Stimulated activated CD4-positive, alpha-beta T cell treated with anti-CD3 and anti-CD28 coated beads, Interleukin-15, amount 100 ng/mL, for 24 hours (primary cell): Measurements from ENCODE around the gene IGLL5.

Source experiments
- DNase-seq: peaks from one replicate; pipeline ENCODE4 v3.0.0-alpha.2; 2020

Gene IGLL5

DNA sequence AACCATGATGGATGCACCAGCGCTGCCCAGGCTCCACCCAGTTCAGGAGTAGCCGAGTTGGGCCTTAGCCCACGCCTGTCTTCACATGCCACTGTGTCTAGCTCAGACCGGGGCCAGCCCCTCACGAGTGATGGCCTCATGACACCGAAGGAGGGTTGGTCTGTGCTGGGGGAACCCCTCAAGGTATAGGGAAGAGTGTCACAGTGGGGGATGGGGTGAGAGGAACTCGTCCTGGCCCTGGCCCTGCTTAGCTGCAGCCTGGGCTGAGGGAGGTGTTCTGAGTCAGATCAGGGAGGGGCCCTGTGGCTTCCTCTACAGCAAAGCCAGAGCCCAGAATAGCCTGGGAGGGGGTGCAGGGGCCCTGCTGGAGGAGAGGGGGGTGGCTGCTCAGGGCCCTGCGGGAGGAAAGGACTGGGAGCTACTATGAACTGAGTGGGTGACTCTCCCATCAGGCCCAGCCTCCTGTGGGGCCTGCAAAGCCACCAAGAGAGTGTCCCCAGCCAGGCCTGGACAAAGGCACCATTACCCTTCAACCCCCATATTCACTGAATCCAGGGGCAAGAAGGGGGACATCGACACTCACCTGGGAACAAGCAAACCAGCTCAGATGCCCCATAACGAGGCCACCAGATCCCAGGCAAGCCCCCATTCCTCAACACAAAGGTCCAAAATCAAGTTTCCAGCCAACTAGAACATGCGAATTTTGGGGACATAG is 41.2 kb downstream of the IGLL5 start:
- DNase-seq = peak; percentile 60

GRCh38 chr22:22929381-22930221 is 42.0 kb downstream of the IGLL5 start:
- no peak for DNase-seq

- DNase-seq = no peak
Observed at GRCh38 chr22:22930222-22930497, 42.5 kb downstream of the IGLL5 start.

GRCh38 chr22:22930571-22931556 is 43.2 kb downstream of the IGLL5 start:
- no peak for DNase-seq

GRCh38 chr22:22931557-22932270 is 44.1 kb downstream of the IGLL5 start:
- no peak for DNase-seq

DNA sequence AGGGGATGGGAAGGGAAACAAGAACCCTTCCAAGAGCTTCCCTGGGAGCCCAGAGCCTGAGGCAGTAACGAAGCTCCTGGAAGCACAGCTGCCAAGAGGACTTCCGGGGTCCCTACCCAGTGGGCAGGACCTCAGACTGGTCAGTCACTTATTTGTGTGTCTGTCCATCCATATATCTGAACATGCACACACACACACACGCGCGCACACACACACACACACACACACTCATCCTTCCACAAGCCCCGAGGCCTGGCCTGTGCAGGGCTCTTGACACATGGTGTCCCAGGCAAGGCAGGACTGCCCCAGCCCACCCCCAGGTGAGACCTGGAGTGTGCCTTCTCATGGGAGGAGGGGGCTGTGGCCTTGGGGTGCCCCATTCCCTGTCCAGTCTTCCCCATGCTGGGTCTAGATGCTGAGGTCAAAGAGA is 44.9 kb downstream of the IGLL5 start:
- no peak for DNase-seq

- no peak for DNase-seq
Observed at GRCh38 chr22:22933100-22933806, 45.6 kb downstream of the IGLL5 start.

DNA sequence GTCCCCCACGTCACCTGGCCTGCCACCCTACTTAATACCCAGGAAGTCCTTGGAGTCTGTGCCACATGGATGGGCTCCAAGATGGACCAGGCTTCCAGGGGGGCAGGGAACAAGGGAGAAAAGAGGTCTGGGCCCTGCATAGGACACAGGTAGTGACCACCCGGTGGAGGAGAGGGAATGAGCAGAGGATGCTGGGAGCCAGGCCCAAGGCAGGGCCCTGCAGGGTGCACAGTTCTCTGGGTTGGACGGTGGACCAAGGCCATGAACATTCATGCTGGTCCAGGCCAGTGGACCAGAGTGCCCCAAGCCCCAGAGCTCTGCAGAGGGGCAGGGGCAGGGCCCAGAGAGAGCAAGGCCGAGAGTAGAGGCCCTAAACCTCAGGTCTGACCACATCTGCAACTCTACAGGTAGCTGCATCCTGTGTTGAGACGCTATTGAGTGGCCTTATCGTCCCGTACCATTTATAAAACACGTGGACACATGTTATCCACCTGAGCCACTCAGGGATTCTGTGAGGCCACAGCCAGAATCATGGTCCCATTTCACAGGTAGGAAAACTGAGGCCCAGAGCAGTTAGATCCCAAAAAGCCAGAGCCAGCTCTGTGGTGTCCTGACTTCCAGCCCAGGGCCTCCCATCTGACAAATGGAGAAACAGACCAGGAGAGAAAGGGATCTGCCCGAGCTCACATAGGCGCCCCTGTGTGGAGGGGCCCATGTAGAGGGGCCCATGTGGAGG is 46.4 kb downstream of the IGLL5 start:
- DNase-seq = no peak

GRCh38 chr22:22934543-22935055 is 47.0 kb downstream of the IGLL5 start:
- no peak for DNase-seq

DNA sequence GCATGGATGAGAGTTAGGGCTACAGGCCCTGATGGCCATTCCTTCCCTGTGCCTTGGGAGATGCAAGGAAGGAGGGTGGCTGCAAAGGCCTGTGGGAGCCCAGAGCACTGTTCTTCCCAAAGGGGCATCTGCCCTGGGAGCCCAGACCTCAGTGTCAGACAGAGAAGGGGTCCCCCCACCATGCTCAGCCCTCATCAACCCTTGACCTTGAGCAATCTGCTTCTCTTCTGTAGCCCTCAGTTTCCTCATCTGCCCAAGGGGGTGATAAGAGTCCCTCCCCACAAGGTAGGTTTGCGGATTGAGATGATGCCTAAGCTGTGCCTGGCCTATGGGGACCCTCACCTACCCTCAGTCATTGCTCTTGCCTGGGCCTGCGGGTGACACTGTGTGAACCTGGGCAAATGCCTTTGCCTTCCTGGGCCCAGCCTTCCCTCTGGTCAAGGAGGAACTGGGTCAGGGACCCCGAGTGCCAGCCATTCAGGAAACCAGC is 47.5 kb downstream of the IGLL5 start:
- no peak for DNase-seq

DNA sequence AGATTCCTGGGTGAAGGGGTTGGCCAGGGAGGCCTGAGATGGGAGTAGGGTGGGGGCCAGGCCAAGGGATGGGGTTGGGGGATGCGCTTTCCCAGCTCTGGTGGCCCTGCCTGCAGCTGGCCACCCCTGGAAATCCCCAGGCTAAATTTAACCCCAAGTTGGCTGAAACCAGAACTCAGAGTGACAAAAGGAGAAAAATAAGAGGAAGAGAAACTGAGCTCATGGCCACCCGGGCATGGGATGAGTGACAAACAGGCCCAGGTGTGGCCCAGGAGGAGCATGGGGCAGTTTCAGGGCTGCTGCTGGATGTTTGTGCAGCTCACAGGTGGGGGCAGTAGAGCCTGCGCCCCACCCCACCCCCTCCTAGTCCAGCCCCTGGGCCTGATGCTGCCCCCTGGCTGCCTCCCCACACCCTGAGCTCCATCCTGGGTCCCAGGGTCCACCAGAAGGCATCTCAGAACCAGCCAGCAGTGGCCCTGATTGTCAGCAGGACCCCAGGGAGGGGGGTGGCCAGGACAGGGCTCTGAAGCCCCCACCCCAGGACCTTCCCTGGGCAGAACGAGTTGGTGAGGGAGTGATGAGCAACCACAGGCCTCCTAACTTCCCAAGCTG is 48.0 kb downstream of the IGLL5 start:
- peak; percentile 28 for DNase-seq

DNA sequence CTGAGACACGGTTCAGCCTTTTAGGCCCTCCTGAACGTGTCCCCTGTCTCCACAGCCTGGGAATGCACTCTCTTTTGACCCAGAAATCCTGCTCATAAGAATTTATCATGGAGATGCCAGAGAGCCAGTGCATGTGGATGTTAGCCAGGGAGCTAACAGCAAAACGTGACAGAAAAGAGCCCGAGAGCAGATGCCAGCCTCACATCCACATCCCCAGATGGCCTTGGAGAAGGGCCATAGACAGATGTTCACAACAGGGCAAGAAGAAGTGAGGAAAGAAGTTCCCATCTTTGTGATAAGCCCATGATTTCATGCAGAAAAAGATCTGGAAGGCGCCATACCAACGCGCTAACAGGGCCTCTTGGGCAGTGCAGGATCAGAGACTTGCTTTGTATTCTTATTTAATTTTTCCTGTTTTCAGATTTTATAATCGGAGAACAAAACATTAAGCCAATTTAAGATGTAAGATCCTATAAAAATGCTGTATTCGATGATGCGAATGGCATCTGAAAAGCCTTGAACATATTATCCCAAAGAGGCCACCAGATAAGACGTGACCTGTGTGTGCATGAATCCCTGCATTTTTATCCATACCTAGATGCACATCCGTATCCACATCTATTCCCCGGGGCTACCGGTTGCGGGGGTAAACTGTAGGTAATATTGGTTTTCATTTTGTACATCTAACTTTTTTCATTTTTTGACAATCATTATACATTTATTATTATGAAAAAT is 48.7 kb downstream of the IGLL5 start:
- no peak for DNase-seq

DNA sequence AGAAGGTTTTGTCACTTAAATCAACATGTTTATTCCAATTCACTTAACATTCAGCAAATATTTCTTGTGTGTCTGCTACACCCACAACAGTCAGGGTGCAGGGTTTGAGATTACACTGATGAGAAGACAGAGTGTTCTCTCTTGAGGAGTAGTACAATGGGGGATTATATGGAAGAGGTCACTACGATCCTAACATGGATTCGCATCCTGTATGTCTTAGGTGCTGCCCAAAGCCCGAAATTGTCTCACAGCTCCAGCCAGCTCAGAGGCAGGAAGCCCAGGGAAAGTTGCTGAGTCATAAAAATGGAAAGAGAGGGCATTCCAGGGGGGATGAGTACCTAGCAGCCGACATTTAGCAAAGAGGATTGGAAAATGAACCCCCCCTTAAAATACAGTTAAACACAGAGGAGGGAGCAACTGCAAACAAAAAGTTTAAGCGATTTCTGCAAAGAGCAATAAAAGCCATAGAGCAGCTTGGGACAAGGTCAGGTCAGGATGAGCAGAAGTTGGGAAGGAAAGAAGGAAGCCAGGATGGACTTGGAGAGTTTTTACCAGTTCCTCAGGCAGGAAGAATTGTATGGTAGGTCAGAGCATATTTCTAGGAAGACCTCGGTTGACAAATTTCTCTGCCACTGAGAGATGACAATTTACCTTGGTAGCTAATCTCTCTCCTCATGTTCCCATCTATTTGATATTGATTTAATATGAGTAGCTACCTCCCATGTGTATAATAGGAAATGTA is 49.5 kb downstream of the IGLL5 start:
- DNase-seq = no peak

- DNase-seq = no peak
Observed at GRCh38 chr22:22937894-22938480, 50.4 kb downstream of the IGLL5 start.

- no peak for DNase-seq
Observed at GRCh38 chr22:22938672-22939587, 51.3 kb downstream of the IGLL5 start.

DNA sequence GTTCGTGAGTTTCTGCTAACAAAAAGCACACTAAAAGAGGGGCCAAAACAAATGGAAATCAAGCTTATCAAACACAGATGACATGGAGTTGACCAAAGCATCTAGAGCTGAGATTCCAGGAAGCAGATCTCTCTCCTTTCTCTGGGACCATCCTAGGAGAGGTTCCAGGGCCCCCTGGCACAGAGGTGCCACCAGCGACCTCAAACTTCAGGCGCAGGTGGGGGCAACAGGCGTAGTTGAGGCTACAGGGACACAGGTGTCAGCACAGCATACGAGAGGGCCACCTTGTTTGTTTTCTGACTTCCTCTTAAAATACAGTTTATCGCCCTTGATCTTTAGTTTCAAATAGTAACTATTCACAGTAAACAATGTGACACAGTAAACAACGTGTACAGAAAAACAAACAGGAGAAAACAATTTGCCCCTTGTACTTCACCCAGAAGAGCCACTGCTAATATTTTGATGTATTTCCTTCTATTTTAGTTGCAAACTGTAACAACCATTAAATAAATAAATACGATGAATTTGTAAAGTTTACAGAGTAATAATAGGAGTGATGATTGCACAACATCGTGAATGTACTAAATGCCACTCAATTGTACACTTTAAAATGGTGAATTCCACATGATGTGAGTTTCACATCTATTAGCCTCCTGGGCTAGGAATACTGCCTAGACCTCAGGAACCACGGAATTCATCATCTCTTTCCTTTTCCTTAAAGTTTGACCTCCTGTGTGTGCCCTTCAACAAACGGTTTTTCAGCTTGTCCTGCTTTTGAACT is 52.2 kb downstream of the IGLL5 start:
- DNase-seq = no peak
